GM18907 (cell line): Measurements from ENCODE around the gene TXK.

Experiments used
- ATAC-seq: cut with Tn5 transposase; IDR thresholded peaks from one replicate; pipeline ENCODE4 v1.9.1; 2021; ENCODE audit warnings: mild to moderate bottlenecking, moderate library complexity; ENCODE audit not compliant: unreplicated experiment

Gene TXK

DNA sequence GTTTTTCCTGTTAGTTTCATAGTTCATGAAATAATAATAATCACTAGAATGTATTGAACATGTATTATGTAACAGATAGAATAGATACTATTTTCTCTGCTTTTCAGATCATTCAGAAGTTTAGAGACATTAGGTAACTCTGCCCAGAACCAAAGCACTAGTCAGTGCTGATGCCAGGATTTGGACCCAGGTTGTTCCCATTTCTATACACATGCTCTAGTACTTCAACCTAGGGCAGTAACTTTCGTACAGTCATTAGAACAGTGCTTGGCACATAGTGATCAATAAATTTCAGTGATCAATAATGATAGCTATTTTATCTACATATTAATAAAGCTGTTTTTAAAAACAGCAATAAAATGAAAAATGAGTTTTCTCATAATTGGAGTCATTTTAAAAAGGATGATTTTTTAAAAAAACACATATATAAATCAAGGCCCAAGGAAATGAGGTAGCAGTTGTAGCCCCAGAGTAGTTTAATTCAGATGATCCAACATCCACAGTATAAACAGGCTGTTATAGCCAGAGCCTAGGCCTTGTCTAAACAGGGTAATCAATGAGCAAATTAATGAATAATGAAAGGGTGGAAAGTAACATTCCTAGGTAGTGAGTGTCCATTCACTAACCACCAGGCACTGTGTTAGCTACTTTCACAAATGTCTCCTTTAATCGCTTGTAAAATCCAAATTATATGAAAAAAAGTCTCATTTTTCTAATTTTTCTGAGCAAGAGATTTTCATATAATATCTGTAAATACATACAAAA, 25.6 kb downstream of the TXK start:
- no peak for ATAC-seq

DNA sequence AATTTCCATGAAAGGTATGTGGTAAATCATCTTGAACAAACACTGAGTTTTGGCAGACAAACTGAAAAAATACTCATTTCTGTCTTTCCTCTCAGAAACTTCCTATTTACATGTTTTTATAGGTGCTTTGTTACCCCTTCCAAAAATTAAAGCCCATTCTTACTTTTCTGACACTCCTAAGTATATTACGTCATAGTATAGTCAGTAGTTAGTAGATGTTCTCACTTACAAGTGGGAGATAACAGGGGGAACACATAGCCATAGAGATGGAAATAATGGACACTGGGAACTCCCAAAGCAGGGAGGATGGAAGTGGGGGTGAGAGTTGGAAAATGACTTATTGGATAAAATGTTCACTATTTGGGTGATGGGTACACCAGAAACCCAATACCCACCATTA, 28.8 kb downstream of the TXK start:
- no peak for ATAC-seq

DNA sequence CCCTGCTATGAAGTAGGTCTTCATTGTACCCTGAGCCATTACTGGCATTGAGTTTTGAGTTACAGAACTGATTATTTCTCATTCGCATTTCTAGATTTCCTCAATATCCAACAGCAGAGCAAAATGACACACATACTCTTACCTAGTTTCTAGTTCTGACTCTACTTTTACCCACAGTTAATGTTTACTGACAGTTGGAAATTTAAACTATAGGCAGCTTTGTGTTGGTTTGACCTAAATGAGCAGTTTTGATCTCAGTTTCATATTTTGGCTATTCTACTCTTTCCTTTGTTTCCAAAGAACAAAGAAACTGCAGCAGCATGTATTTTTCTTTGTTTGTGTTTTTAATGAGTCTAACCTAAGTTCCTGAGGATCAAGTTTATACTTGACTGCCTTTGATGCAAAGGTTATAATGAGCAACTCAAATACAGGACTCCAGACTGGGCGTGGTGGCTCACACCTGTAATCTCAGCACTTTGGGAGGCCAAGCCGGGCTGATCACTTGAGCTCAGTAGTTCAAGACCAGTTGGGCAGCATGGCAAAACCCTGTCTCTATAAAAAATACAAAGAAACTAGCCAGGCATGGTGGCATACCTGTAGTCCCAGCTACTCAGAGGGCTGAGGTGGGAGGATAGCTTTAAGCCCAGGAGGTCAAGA, 30.4 kb downstream of the TXK start:
- peak; percentile 81 for ATAC-seq

DNA sequence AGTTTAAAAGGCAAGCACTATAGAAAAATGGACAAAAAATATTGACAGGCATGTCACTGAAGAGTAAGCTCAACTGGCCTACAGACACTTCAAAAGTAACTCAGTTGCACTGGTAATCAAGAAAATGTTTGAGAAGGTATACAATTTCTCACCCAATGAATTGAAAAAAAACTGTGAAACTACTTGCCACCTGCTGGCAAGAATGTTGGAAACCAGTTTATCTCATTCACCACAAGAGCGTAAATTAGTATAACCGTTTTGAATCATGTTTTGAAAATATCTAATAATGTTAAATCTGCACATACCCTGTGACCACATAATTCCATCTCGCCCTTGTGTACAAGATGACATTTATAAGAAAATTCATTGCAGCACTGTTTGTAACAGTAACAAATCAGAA, 31.7 kb downstream of the TXK start:
- no peak for ATAC-seq

- ATAC-seq, result no peak
Observed at GRCh38 chr4:48100256-48100655, 33.8 kb downstream of the TXK start.

- ATAC-seq, result no peak
Observed at GRCh38 chr4:48095441-48095840, 38.6 kb downstream of the TXK start.

- ATAC-seq, result no peak
Observed at GRCh38 chr4:48093991-48094416, 40.0 kb downstream of the TXK start.

DNA sequence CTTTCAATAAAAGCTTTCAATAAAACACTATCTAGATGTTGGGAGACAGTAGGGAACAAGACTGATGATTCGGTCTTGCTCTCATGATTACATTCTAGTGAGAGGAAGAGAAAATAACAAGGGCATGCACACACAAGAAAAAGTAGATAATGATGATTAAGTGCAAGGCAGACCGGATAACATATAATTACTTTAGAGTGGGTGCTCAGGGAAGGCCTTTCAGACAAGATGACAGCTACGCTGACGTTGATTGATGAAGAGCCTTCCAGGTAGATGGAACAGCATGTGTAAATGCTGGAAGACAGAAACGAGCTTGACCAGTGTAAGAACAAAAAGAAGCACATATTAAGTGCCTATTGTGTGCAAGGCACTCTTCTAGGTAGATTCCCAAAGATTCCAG, 43.4 kb downstream of the TXK start:
- ATAC-seq, result no peak

- no peak for ATAC-seq
Observed at GRCh38 chr4:48085821-48086589, 48.0 kb downstream of the TXK start.

GRCh38 chr4:48082956-48083355, 51.1 kb downstream of the TXK start:
- ATAC-seq, result no peak

- no peak for ATAC-seq
Observed at GRCh38 chr4:48081196-48081595, 52.9 kb downstream of the TXK start.

DNA sequence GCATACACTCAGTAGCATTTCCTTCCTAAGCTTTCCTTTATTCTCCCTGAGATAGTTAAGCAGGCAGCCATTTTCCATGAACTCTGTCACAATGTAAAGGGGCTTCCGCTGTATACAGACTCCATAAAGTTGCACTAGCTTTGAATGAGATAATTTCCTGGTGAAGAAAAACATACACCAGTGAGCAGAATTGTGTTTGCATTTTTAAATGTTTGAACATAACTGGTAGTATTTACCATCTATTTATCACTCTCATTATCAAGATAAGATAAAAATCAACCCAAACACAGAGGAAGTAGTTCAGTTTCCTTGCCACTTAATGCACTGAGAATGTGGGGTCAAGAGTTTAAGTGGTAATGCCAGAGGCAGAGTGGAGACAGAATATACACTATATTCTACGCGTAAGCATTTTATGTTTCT, 54.1 kb downstream of the TXK start:
- no peak for ATAC-seq

DNA sequence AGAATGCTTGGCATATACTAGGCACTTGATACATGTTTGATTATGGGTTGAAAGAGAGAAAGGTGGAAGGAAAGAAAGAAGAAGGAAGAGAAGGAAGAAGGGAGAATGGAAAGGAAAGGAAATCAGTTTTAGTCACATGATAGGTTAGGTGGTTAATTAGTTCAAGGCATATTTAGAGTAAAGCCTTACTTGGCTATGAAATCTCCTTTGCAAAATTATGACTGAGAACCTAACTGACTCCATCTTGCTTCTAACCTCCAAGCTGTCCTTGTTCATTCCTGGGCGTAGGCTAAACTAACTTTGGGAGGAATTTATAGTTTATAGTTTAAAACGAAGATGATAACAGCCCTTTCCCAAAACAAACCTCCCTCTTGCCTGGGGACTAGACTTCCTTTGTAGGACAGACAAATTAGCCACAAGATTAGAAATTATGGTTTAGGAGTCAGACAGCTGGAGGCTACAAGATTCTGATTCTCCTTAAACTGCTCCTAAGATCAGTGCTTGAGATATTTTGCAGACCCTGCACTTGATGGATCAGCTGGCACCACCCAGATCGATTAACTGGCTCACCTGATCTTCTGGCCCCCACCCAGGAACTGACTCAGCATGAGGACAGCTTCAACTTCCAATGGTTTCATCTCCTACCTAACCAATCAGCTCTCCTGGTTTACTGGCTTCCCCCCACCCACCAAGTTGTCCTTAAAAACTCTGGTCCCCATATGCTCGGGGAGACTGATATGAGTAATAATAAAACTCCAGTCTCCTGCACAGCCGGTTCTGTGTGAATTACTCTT, 55.0 kb downstream of the TXK start:
- ATAC-seq, result no peak

GRCh38 chr4:48078425-48078824, 55.6 kb downstream of the TXK start:
- ATAC-seq, result no peak

- no peak for ATAC-seq
Observed at GRCh38 chr4:48074657-48075056, 59.4 kb downstream of the TXK start.

- ATAC-seq, result no peak
Observed at GRCh38 chr4:48073567-48074103, 60.4 kb downstream of the TXK start.

DNA sequence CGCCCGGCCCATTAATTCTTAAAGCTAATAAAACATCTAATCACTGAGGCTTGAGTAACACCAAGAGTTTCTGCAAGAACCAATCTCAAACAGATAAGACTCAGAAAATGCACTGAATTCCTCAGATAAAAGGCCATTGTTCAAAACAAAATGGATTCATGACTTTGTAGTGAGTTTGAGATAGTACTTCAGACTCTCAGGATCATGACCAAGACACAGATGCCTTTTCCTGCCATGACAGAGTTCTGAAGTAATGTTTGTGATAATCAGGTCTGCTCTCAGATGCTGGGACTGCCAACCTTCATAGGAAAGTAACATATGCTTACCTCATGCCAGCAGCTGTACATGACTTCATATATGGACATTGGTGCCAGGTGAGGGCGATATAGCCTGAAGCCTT, 62.9 kb downstream of the TXK start:
- no peak for ATAC-seq

- ATAC-seq, result no peak
Observed at GRCh38 chr4:48069026-48069425, 65.0 kb downstream of the TXK start.

DNA sequence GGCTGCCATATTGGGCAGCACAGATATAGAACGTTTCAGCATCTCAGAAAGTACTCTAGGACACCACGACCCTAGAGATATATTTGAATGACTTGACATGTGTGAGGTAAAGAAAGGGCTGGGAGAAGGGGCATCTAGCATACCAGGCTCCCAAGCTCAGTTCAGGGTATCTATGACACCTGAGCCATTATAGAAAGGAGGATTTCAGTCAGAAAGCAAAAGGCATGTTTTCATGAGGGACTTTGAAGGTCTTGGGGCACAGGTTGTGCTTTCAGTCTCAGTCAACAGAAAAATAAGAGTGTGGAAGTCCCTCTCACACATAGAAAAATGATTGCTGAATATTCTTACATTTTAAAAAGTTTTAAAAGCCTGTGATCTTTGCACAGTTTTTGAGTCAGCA, 65.9 kb downstream of the TXK start:
- ATAC-seq, result no peak

DNA sequence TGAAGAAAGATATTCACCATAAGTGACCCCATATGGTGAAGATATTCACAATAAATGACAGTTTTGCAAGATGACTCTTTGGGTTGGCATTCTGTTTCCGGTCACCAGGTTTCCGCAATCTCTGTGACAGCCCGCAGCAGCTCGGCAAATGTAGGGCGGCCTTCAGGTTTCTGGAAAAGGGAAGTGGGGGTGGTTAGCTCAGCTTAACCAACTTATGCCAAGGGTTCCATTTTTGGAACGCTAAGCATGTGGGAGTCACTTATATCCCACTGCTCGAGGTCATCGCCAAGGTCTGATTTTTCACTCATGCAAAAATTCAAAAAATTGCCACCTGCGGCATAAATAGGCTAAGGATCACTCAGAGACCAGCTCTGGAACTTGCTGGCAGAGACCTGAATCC, 66.5 kb downstream of the TXK start:
- ATAC-seq, result no peak

- ATAC-seq, result peak; percentile 87
Observed at GRCh38 chr4:48065587-48066052, 68.4 kb downstream of the TXK start.
